Measurements from ENCODE around the gene LRMDA.

LRMDA gene

GRCh38 chr10:75469006-75469616 lies 37.7 kb downstream of the LRMDA start:
- H3K4me1 ChIP-seq: peaks cover 0 to 72% (median 3%) of the 10 kb centered on the region in 10 experiments; a peak in 8 of 20 replicates
- H3K27ac ChIP-seq: peak overlapping the region in 4 of 11 experiments; percentile 7 to 57 (median 38); a peak in 7 of 22 replicates
- H3K4me2 ChIP-seq: peak overlapping the region in 5 of 11 experiments; percentile 26 to 71 (median 68); a peak in 12 of 22 replicates
- H3K27me3 ChIP-seq: no peaks in the 10 kb centered on the region
- no peaks in the 10 kb centered on the region for H4K20me1 ChIP-seq
- H3K36me3 ChIP-seq: no peaks in the 10 kb centered on the region
- H3K9me3 ChIP-seq (replicated peaks in 1 of 11): no peaks in the 10 kb centered on the region; a peak in 1 of 22 replicates
- peak in 5 of 11 experiments; percentile 5 to 81 (median 56); a peak in 4 of 22 replicates for TF ChIP-seq Cebpa-rat (IDR thresholded peaks at IDR 0.05)
- peak overlapping the region in 1 of 11 experiments; percentile 25; a peak in 1 of 22 replicates for H3K9ac ChIP-seq
- H3K4me3 ChIP-seq: no peak overlapping the region

- Histone ChIP-seq H3K27me3 (no peaks in the 10 kb centered on the region), H4K20me1 (no peaks in the 10 kb centered on the region), H3K36me3 (no peaks in the 10 kb centered on the region), H3K4me2 (peak overlapping the region in 2 of 11 experiments; percentile 69 to 71; a peak in 3 of 22 replicates), H3K4me3 (no peak overlapping the region), H3K27ac (no peak overlapping the region), H3K4me1 (peaks cover 0 to 63% (median 3%) of the 10 kb centered on the region in 10 experiments; a peak in 8 of 20 replicates), H3K9me3 (replicated peaks in 1 of 11) (no peaks in the 10 kb centered on the region; a peak in 1 of 22 replicates), H3K9ac (no peak overlapping the region)
- TF ChIP-seq Cebpa-rat (IDR thresholded peaks at IDR 0.05): no peak
These were observed 39.5 kb downstream of the LRMDA start for GRCh38 chr10:75470901-75471300.

GRCh38 chr10:75472685-75473084 lies 41.3 kb downstream of the LRMDA start:
- H3K4me3 ChIP-seq: no peak overlapping the region
- H3K27ac ChIP-seq: no peak overlapping the region
- H3K9me3 ChIP-seq (replicated peaks in 1 of 11): no peaks in the 10 kb centered on the region; a peak in 1 of 22 replicates
- TF ChIP-seq Cebpa-rat (IDR thresholded peaks at IDR 0.05): no peak
- peak overlapping the region in 3 of 11 experiments; percentile 28 to 34 (median 33); a peak in 5 of 22 replicates for H3K4me2 ChIP-seq
- no peaks in the 10 kb centered on the region for H3K27me3 ChIP-seq
- peaks cover 0 to 50% (median 3%) of the 10 kb centered on the region in 10 experiments; a peak in 8 of 20 replicates for H3K4me1 ChIP-seq
- H3K36me3 ChIP-seq: no peaks in the 10 kb centered on the region
- H4K20me1 ChIP-seq: no peaks in the 10 kb centered on the region
- H3K9ac ChIP-seq: no peak overlapping the region

GRCh38 chr10:75474106-75474505 lies 42.7 kb downstream of the LRMDA start:
- H3K9ac ChIP-seq: no peak overlapping the region
- peaks cover 0 to 38% (median 2%) of the 10 kb centered on the region in 10 experiments; a peak in 8 of 20 replicates for H3K4me1 ChIP-seq
- no peak for TF ChIP-seq Cebpa-rat (IDR thresholded peaks at IDR 0.05)
- H3K27ac ChIP-seq: no peak overlapping the region
- no peaks in the 10 kb centered on the region; a peak in 1 of 22 replicates for H3K9me3 ChIP-seq (replicated peaks in 1 of 11)
- no peaks in the 10 kb centered on the region for H3K36me3 ChIP-seq
- no peak overlapping the region for H3K4me2 ChIP-seq
- H3K4me3 ChIP-seq: no peak overlapping the region
- H4K20me1 ChIP-seq: no peaks in the 10 kb centered on the region
- no peaks in the 10 kb centered on the region for H3K27me3 ChIP-seq

- no peak for TF ChIP-seq Cebpa-rat (IDR thresholded peaks at IDR 0.05)
- Histone ChIP-seq H3K9ac (no peak overlapping the region), H3K4me3 (no peak overlapping the region)
These were observed 44.2 kb downstream of the LRMDA start for GRCh38 chr10:75475460-75476182.

GRCh38 chr10:75476569-75476968 lies 45.1 kb downstream of the LRMDA start:
- H3K27me3 ChIP-seq: no peaks in the 10 kb centered on the region
- no peak overlapping the region for H3K27ac ChIP-seq
- H3K4me1 ChIP-seq: peaks cover 0 to 13% (median 0%) of the 10 kb centered on the region in 10 experiments; a peak in 4 of 20 replicates
- no peaks in the 10 kb centered on the region; a peak in 1 of 22 replicates for H3K9me3 ChIP-seq (replicated peaks in 1 of 11)
- no peak overlapping the region for H3K9ac ChIP-seq
- no peaks in the 10 kb centered on the region for H3K36me3 ChIP-seq
- no peak overlapping the region for H3K4me3 ChIP-seq
- H4K20me1 ChIP-seq: no peaks in the 10 kb centered on the region
- H3K4me2 ChIP-seq: no peak overlapping the region
- no peak for TF ChIP-seq Cebpa-rat (IDR thresholded peaks at IDR 0.05)

More at GRCh38 chr10:75475460-75476182, 44.2 kb downstream of the LRMDA start:
- Histone ChIP-seq H3K4me2 (no peak overlapping the region), H3K27ac (no peak overlapping the region), H3K36me3 (no peaks in the 10 kb centered on the region), H3K9me3 (replicated peaks in 1 of 11) (no peaks in the 10 kb centered on the region; a peak in 1 of 22 replicates), H4K20me1 (no peaks in the 10 kb centered on the region), H3K4me1 (peaks cover 0 to 23% (median 0%) of the 10 kb centered on the region in 10 experiments; a peak in 4 of 20 replicates), H3K27me3 (no peaks in the 10 kb centered on the region)

GRCh38 chr10:75476985-75477384 lies 45.6 kb downstream of the LRMDA start:
- Histone ChIP-seq H4K20me1 (no peaks in the 10 kb centered on the region), H3K27me3 (no peaks in the 10 kb centered on the region), H3K27ac (no peak overlapping the region), H3K9ac (no peak overlapping the region), H3K36me3 (no peaks in the 10 kb centered on the region), H3K4me2 (no peak overlapping the region), H3K4me1 (peaks cover 0 to 10% (median 0%) of the 10 kb centered on the region in 10 experiments; a peak in 4 of 20 replicates), H3K4me3 (no peak overlapping the region), H3K9me3 (replicated peaks in 1 of 11) (no peaks in the 10 kb centered on the region; a peak in 1 of 22 replicates)
- TF ChIP-seq Cebpa-rat (IDR thresholded peaks at IDR 0.05): no peak

GRCh38 chr10:75477680-75478079 lies 46.3 kb downstream of the LRMDA start:
- no peaks in the 10 kb centered on the region for H3K36me3 ChIP-seq
- H3K27ac ChIP-seq: no peak overlapping the region
- H3K4me1 ChIP-seq: peaks cover 0 to 3% (median 0%) of the 10 kb centered on the region in 10 experiments; a peak in 4 of 20 replicates
- H3K27me3 ChIP-seq: no peaks in the 10 kb centered on the region
- no peaks in the 10 kb centered on the region; a peak in 1 of 22 replicates for H3K9me3 ChIP-seq (replicated peaks in 1 of 11)
- no peak overlapping the region for H3K9ac ChIP-seq
- no peak overlapping the region for H3K4me3 ChIP-seq
- H4K20me1 ChIP-seq: no peaks in the 10 kb centered on the region
- no peak overlapping the region for H3K4me2 ChIP-seq
- TF ChIP-seq Cebpa-rat (IDR thresholded peaks at IDR 0.05): no peak

GRCh38 chr10:75480374-75480773 lies 49.0 kb downstream of the LRMDA start:
- Histone ChIP-seq H4K20me1 (no peaks in the 10 kb centered on the region), H3K27ac (no peak overlapping the region), H3K27me3 (no peaks in the 10 kb centered on the region), H3K9ac (no peak overlapping the region), H3K36me3 (no peaks in the 10 kb centered on the region), H3K9me3 (replicated peaks in 1 of 11) (peaks cover 0 to 14% (median 0%) of the 10 kb centered on the region in 11 experiments; a peak in 7 of 22 replicates), H3K4me2 (no peak overlapping the region), H3K4me3 (no peak overlapping the region), H3K4me1 (no peaks in the 10 kb centered on the region)
- no peak for TF ChIP-seq Cebpa-rat (IDR thresholded peaks at IDR 0.05)

Measured in BLaER1 treated with 17β-estradiol and CSF1 and Interleukin-3, amounts not matched to agents 10 nM and 100 nM (cell line).